ENCODE data around the gene ALDH1L1.

- TF ChIP-seq, protein P1, sequence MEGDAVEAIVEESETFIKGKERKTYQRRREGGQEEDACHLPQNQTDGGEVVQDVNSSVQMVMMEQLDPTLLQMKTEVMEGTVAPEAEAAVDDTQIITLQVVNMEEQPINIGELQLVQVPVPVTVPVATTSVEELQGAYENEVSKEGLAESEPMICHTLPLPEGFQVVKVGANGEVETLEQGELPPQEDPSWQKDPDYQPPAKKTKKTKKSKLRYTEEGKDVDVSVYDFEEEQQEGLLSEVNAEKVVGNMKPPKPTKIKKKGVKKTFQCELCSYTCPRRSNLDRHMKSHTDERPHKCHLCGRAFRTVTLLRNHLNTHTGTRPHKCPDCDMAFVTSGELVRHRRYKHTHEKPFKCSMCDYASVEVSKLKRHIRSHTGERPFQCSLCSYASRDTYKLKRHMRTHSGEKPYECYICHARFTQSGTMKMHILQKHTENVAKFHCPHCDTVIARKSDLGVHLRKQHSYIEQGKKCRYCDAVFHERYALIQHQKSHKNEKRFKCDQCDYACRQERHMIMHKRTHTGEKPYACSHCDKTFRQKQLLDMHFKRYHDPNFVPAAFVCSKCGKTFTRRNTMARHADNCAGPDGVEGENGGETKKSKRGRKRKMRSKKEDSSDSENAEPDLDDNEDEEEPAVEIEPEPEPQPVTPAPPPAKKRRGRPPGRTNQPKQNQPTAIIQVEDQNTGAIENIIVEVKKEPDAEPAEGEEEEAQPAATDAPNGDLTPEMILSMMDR (IDR thresholded peaks at IDR 0.05): no peak
- no peak for TF ChIP-seq POLR2A (IDR thresholded peaks at IDR 0.05)
Measured at GRCh38 chr3:126117786-126118185, 62.6 kb downstream of the ALDH1L1 start.

Measured in stomach (tissue), 4 donors.